Thymus (tissue), 14 donors: ENCODE measurements around the gene WIPF3. TPM values are rescaled to one million over a fixed set of nuclear protein-coding genes. Genes with fewer than 3 reads are reported as not detected.

Experiments used
- DNase-seq, 9 donors: peaks; one replicate each; pipeline ENCODE4 v3.0.0-alpha.2; 2013; ENCODE audit warnings: low spot score in 9 of 9, low read depth in 6 of 9, missing footprints in 1 of 9
- H3K27ac ChIP-seq, 2 donors: one replicate each; pipeline ENCODE4 v1.5.1; 2013; ENCODE audit warnings: control low read depth in 1 of 2, low read depth in 1 of 2, low read length in 1 of 2, mild to moderate bottlenecking in 1 of 2, moderate library complexity in 1 of 2
- H3K27me3 ChIP-seq, 2 donors: one replicate each; pipeline ENCODE4 v1.5.1; 2013; ENCODE audit warnings: low read length in 1 of 2; ENCODE audit not compliant: control insufficient read depth in 2 of 2, insufficient read depth in 1 of 2
- H3K36me3 ChIP-seq, 2 donors: one replicate each; pipeline ENCODE4 v1.5.1; 2013; ENCODE audit warnings: low read length in 1 of 2, mild to moderate bottlenecking in 1 of 2, moderate library complexity in 1 of 2; ENCODE audit not compliant: control insufficient read depth in 2 of 2, insufficient read depth in 2 of 2
- H3K4me1 ChIP-seq, 2 donors: one replicate each; pipeline ENCODE4 v1.5.1; 2013; ENCODE audit warnings: low read length in 2 of 2; ENCODE audit not compliant: control insufficient read depth in 2 of 2, insufficient read depth in 2 of 2
- H3K4me3 ChIP-seq, 2 donors: one replicate each; pipeline ENCODE4 v1.5.1; 2013; ENCODE audit warnings: low read length in 2 of 2, control low read depth in 1 of 2, mild to moderate bottlenecking in 1 of 2
- H3K9me3 ChIP-seq, 2 donors: one replicate each; pipeline ENCODE4 v1.5.1; 2013; ENCODE audit warnings: low read length in 1 of 2, mild to moderate bottlenecking in 1 of 2; ENCODE audit not compliant: control insufficient read depth in 2 of 2, insufficient read depth in 1 of 2
- WGBS: extraction: QIAGEN DNeasy Blood & Tissue Kit; methylation state at CpG from one replicate; pipeline ENCODE4 v1.1.7; 2013; 5-methylcytosine and 5-hydroxymethylcytosine counted together
- long read RNA-seq, 10 donors: transcript quantifications; one replicate each; lab custom pipeline, GENCODE V29; 2026
- polyA plus RNA-seq: library from polyadenylated mRNA; stranded (reverse); fragments of 200-250 nt; gene quantifications from one replicate; pipeline ENCODE4 v1.2.3, GENCODE V29; 2013
- total RNA-seq: library from RNA; stranded (reverse); fragments of 120-200 nt; gene quantifications from one replicate; pipeline ENCODE4 v1.2.4, GENCODE V29; 2013
- donor health status: healthy.

The WIPF3 gene
- total RNA-seq = 0.14 TPM
- polyA plus RNA-seq = 0.55 TPM
- long read RNA-seq, donor 1 = 0 reads
- long read RNA-seq, donor 2 = 0 reads
- long read RNA-seq, donor 3 = 0 reads
- long read RNA-seq, donor 4 = 0 reads
- long read RNA-seq, donor 5 = 0 reads
- long read RNA-seq, donor 6 = 0 reads
- long read RNA-seq, donor 7 = 0 reads
- long read RNA-seq, donor 8 = 0 reads
- long read RNA-seq, donor 9, partial matches to known transcripts = 0 of 13 reads
- long read RNA-seq, donor 9, other reads (novel, unspliced or antisense) = 13 of 13 reads
- long read RNA-seq, donor 10 = 0 reads

GRCh38 chr7:29806208-29806994, at the start of gene WIPF3:
WIPF3 (plus strand) TSS chr7:29806508; CDS start chr7:29834725, 28,217 bp downstream.
- H3K27me3 ChIP-seq = peaks cover 44 to 82% of the 10 kb centered on the region in 2 donors
- no peaks in the 10 kb centered on the region for H3K36me3 ChIP-seq
- 3% methylated on average over 99 of the region's 99 CpGs for WGBS
- peaks cover 0 to 2% of the 10 kb centered on the region in 2 donors for H3K4me1 ChIP-seq
- peak in 1 of 9 donors; percentile 13 for DNase-seq
- no peak within 1 kb of the TSS for H3K27ac ChIP-seq
- H3K4me3 ChIP-seq = peak within 1 kb of the TSS in 1 of 2 donors; percentile 36
- no peaks in the 10 kb centered on the region for H3K9me3 ChIP-seq

- no peak for DNase-seq
- WGBS = 92% methylated on average over 1 of the region's 1 CpG
- H3K27me3 ChIP-seq = peaks cover 0 to 2% of the 10 kb centered on the region in 2 donors
These were observed 43.0 kb upstream of the WIPF3 start for GRCh38 chr7:29763266-29763665.

GRCh38 chr7:29764227-29764626, 42.1 kb upstream of the WIPF3 start:
- Histone ChIP-seq H3K27ac (no peak overlapping the region), H3K9me3 (no peaks in the 10 kb centered on the region), H3K4me3 (no peak overlapping the region), H3K4me1 (no peaks in the 10 kb centered on the region), H3K27me3 (peaks cover 0 to 2% of the 10 kb centered on the region in 2 donors), H3K36me3 (no peaks in the 10 kb centered on the region)
- DNase-seq = no peak
- 40% methylated on average over 2 of the region's 2 CpGs for WGBS

More at GRCh38 chr7:29763266-29763665, 43.0 kb upstream of the WIPF3 start:
- Histone ChIP-seq H3K4me3 (no peak overlapping the region), H3K4me1 (no peaks in the 10 kb centered on the region), H3K27ac (no peak overlapping the region), H3K36me3 (no peaks in the 10 kb centered on the region), H3K9me3 (no peaks in the 10 kb centered on the region)

GRCh38 chr7:29765490-29765889, 40.8 kb upstream of the WIPF3 start:
- WGBS = 79% methylated on average over 5 of the region's 5 CpGs
- H3K27me3 ChIP-seq = peaks cover 0 to 2% of the 10 kb centered on the region in 2 donors
- H3K36me3 ChIP-seq = no peaks in the 10 kb centered on the region
- no peaks in the 10 kb centered on the region for H3K9me3 ChIP-seq
- DNase-seq = no peak
- H3K27ac ChIP-seq = no peak overlapping the region
- H3K4me3 ChIP-seq = no peak overlapping the region
- no peaks in the 10 kb centered on the region for H3K4me1 ChIP-seq

GRCh38 chr7:29770371-29770770, 35.9 kb upstream of the WIPF3 start:
- 95% methylated on average over 6 of the region's 6 CpGs for WGBS
- no peaks in the 10 kb centered on the region for H3K9me3 ChIP-seq
- no peak for DNase-seq
- H3K27ac ChIP-seq = no peak overlapping the region
- H3K36me3 ChIP-seq = no peaks in the 10 kb centered on the region
- H3K4me1 ChIP-seq = no peaks in the 10 kb centered on the region
- H3K4me3 ChIP-seq = no peak overlapping the region
- peaks cover 0 to under 1% of the 10 kb centered on the region in 2 donors for H3K27me3 ChIP-seq

GRCh38 chr7:29771081-29771816, 35.1 kb upstream of the WIPF3 start:
- no peak for DNase-seq
- Histone ChIP-seq H3K4me1 (no peaks in the 10 kb centered on the region), H3K9me3 (no peaks in the 10 kb centered on the region), H3K27me3 (no peaks in the 10 kb centered on the region), H3K4me3 (no peak overlapping the region), H3K27ac (no peak overlapping the region), H3K36me3 (no peaks in the 10 kb centered on the region)
- 90% methylated on average over 4 of the region's 4 CpGs for WGBS

- DNase-seq = no peak
- Histone ChIP-seq H3K27me3 (no peaks in the 10 kb centered on the region), H3K36me3 (no peaks in the 10 kb centered on the region), H3K9me3 (no peaks in the 10 kb centered on the region), H3K4me1 (no peaks in the 10 kb centered on the region), H3K27ac (no peak overlapping the region), H3K4me3 (no peak overlapping the region)
- over 99% methylated on average over 2 of the region's 2 CpGs for WGBS
These were observed 27.3 kb upstream of the WIPF3 start for GRCh38 chr7:29779017-29779416.

GRCh38 chr7:29780346-29780745, 26.0 kb upstream of the WIPF3 start:
- no peak for DNase-seq
- WGBS = 97% methylated on average over 2 of the region's 2 CpGs
- no peaks in the 10 kb centered on the region for H3K4me1 ChIP-seq
- no peaks in the 10 kb centered on the region for H3K27me3 ChIP-seq
- H3K9me3 ChIP-seq = no peaks in the 10 kb centered on the region
- H3K36me3 ChIP-seq = no peaks in the 10 kb centered on the region
- no peak overlapping the region for H3K27ac ChIP-seq
- no peak overlapping the region for H3K4me3 ChIP-seq

- H3K36me3 ChIP-seq = no peaks in the 10 kb centered on the region
- H3K27me3 ChIP-seq = no peaks in the 10 kb centered on the region
- H3K4me3 ChIP-seq = no peak overlapping the region
- DNase-seq = no peak
- H3K4me1 ChIP-seq = no peaks in the 10 kb centered on the region
- no peak overlapping the region for H3K27ac ChIP-seq
- 93% methylated on average over 2 of the region's 2 CpGs for WGBS
- H3K9me3 ChIP-seq = no peaks in the 10 kb centered on the region
These were observed 22.6 kb upstream of the WIPF3 start for GRCh38 chr7:29783671-29784070.
